Small intestine (tissue), 7 donors: ENCODE results near the gene C16orf46. TPM values are rescaled to one million over a fixed set of nuclear protein-coding genes. Genes with fewer than 3 reads are reported as not detected.

Experiments used
- DNase-seq, 2 donors: peaks; one replicate each; pipeline versions ENCODE4 v3.0.0 to v3.0.0-alpha.2; 2013
- FAIRE-seq: peaks from 2 replicates; lab custom pipeline; 2012; peaks lifted over from hg19 to GRCh38; lab: Jason Lieb, UNC
- H3K27ac ChIP-seq, 3 donors: one replicate each; pipeline ENCODE4 v1.5.1; 2013; ENCODE audit warnings: low read length in 2 of 3, mild to moderate bottlenecking in 2 of 3, control low read depth in 1 of 3, inconsistent platforms in 1 of 3, low read depth in 1 of 3, moderate library complexity in 1 of 3
- H3K27me3 ChIP-seq, 3 donors: one replicate each; pipeline ENCODE4 v1.6.1; 2013; ENCODE audit warnings: low read length in 3 of 3, inconsistent platforms in 1 of 3; ENCODE audit not compliant: control insufficient read depth in 3 of 3, insufficient read depth in 3 of 3
- H3K36me3 ChIP-seq, 3 donors: one replicate each; pipeline ENCODE4 v1.6.1; 2013; ENCODE audit warnings: low read length in 3 of 3, inconsistent platforms in 1 of 3, low read depth in 1 of 3, mild to moderate bottlenecking in 1 of 3, moderate library complexity in 1 of 3; ENCODE audit not compliant: control insufficient read depth in 3 of 3, insufficient read depth in 2 of 3
- H3K4me1 ChIP-seq, 3 donors: one replicate each; pipeline ENCODE4 v1.6.1; 2013; ENCODE audit warnings: low read length in 2 of 3, inconsistent platforms in 1 of 3, low read depth in 1 of 3, mild to moderate bottlenecking in 1 of 3, moderate library complexity in 1 of 3; ENCODE audit not compliant: control insufficient read depth in 3 of 3, insufficient read depth in 2 of 3
- H3K4me3 ChIP-seq, 3 donors: one replicate each; pipeline ENCODE4 v1.5.1; 2013; ENCODE audit warnings: low read length in 3 of 3, control low read depth in 1 of 3, inconsistent platforms in 1 of 3, low read depth in 1 of 3, mild to moderate bottlenecking in 1 of 3, moderate library complexity in 1 of 3
- H3K9me3 ChIP-seq, 2 donors: one replicate each; pipeline ENCODE4 v1.6.1; 2013; ENCODE audit warnings: low read depth in 1 of 2, low read length in 1 of 2; ENCODE audit not compliant: control insufficient read depth in 2 of 2, insufficient read depth in 1 of 2
- whole genome bisulfite sequencing, 3 donors: extraction: QIAGEN DNeasy Blood & Tissue Kit; methylation state at CpG; one replicate each; pipeline ENCODE4 v1.1.7; 2013; 5-methylcytosine and 5-hydroxymethylcytosine counted together
- polyA plus RNA-seq, 4 donors: library from polyadenylated mRNA; stranded (reverse) in 3 of 4; unstranded in 1 of 4; fragments of 200-250 nt in 3 of 4; fragments of 120-200 nt in 1 of 4; gene quantifications; one replicate each; pipeline versions ENCODE4 v1.2.1 to v1.2.3, GENCODE V29; 2013
- donor health status: healthy with polysubstance abuse.
- donor health status: control.
- donor health status: control.
- donor health status: Bipolar disorder and iron deficiency.
- donor health status: healthy.

C16orf46 gene
- polyA plus RNA-seq, 4 donors: 0.54 to 0.74 TPM; not detected in 2

GRCh38 chr16:81094771-81095251, 17.8 kb upstream of the C16orf46 start:
- H3K4me1 ChIP-seq: peaks cover 0 to 7% (median 0%) of the 10 kb centered on the region in 3 donors
- H3K27ac ChIP-seq: no peak overlapping the region
- H3K36me3 ChIP-seq: peaks cover 0 to 6% (median 0%) of the 10 kb centered on the region in 3 donors
- H3K9me3 ChIP-seq: peaks cover 0 to 2% of the 10 kb centered on the region in 2 donors
- no peak for FAIRE-seq
- no peak overlapping the region for H3K4me3 ChIP-seq
- WGBS, 3 donors: 73 to 82% (median 82%) methylated on average over 21 of the region's 21 CpGs
- peak in 1 of 2 donors; percentile 8 for DNase-seq
- H3K27me3 ChIP-seq: no peaks in the 10 kb centered on the region

GRCh38 chr16:81088836-81089235, 11.8 kb upstream of the C16orf46 start:
- Histone ChIP-seq H3K27ac (no peak overlapping the region), H3K36me3 (peaks cover 0 to 13% (median 3%) of the 10 kb centered on the region in 3 donors), H3K27me3 (no peaks in the 10 kb centered on the region), H3K4me3 (no peak overlapping the region), H3K4me1 (no peaks in the 10 kb centered on the region), H3K9me3 (no peaks in the 10 kb centered on the region)
- no peak for FAIRE-seq
- no peak for DNase-seq
- 94 to 98% (median 98%) methylated on average over 5 of the region's 5 CpGs for WGBS, 3 donors

- FAIRE-seq: no peak
These were observed 4.0 kb upstream of the C16orf46 start for GRCh38 chr16:81081014-81081413.

GRCh38 chr16:81080233-81080632, 3.2 kb upstream of the C16orf46 start:
- Histone ChIP-seq H3K36me3 (peaks cover 0 to 4% (median 0%) of the 10 kb centered on the region in 3 donors), H3K27me3 (no peaks in the 10 kb centered on the region), H3K4me3 (no peak overlapping the region), H3K27ac (no peak overlapping the region), H3K4me1 (peaks cover 0 to 3% (median 0%) of the 10 kb centered on the region in 3 donors), H3K9me3 (no peaks in the 10 kb centered on the region)
- DNase-seq: no peak
- no peak for FAIRE-seq
- 85 to 100% (median 88%) methylated on average over 1 of the region's 1 CpG for WGBS, 3 donors

More at GRCh38 chr16:81081014-81081413, 4.0 kb upstream of the C16orf46 start:
- Histone ChIP-seq H3K9me3 (no peaks in the 10 kb centered on the region), H3K36me3 (peaks cover 0 to 4% (median 0%) of the 10 kb centered on the region in 3 donors), H3K27me3 (no peaks in the 10 kb centered on the region), H3K4me1 (peaks cover 0 to 3% (median 0%) of the 10 kb centered on the region in 3 donors), H3K4me3 (no peak overlapping the region), H3K27ac (no peak overlapping the region)
- WGBS, 3 donors: 91 to 98% (median 95%) methylated on average over 4 of the region's 4 CpGs
- DNase-seq: no peak

- Histone ChIP-seq H3K9me3 (no peaks in the 10 kb centered on the region), H3K27ac (peak overlapping the region; percentile 87 to 97 (median 97)), H3K4me1 (peaks cover 0 to 3% (median 0%) of the 10 kb centered on the region in 3 donors), H3K36me3 (no peaks in the 10 kb centered on the region), H3K4me3 (peak overlapping the region; percentile 65 to 77 (median 70)), H3K27me3 (no peaks in the 10 kb centered on the region)
- DNase-seq (peak in 1 of 2 donors; percentile 88), FAIRE-seq (no peak)
- WGBS, 3 donors: 0 to 1% (median 0%) methylated on average over 27 of the region's 27 CpGs
These were observed 417 bp downstream of the C16orf46 start for GRCh38 chr16:81076566-81077075.

- FAIRE-seq: no peak
- no peaks in the 10 kb centered on the region for H3K27me3 ChIP-seq
- DNase-seq: no peak
- peaks cover 0 to 3% (median 0%) of the 10 kb centered on the region in 3 donors for H3K4me1 ChIP-seq
- H3K9me3 ChIP-seq: no peaks in the 10 kb centered on the region
- H3K4me3 ChIP-seq: no peak overlapping the region
- no peaks in the 10 kb centered on the region for H3K36me3 ChIP-seq
- 65 to 73% (median 66%) methylated on average over 5 of the region's 5 CpGs for WGBS, 3 donors
- H3K27ac ChIP-seq: no peak overlapping the region
These were observed 3.3 kb downstream of the C16orf46 start for GRCh38 chr16:81073560-81074330.

GRCh38 chr16:81071805-81072204, 5.2 kb downstream of the C16orf46 start:
- H3K9me3 ChIP-seq: no peaks in the 10 kb centered on the region
- DNase-seq (no peak), FAIRE-seq (no peak)
- H3K27me3 ChIP-seq: no peaks in the 10 kb centered on the region
- no peak overlapping the region for H3K27ac ChIP-seq
- WGBS, 3 donors: 73 to 79% (median 73%) methylated on average over 4 of the region's 4 CpGs
- H3K4me3 ChIP-seq: no peak overlapping the region
- H3K36me3 ChIP-seq: no peaks in the 10 kb centered on the region
- no peaks in the 10 kb centered on the region for H3K4me1 ChIP-seq

GRCh38 chr16:81070979-81071378, 6.1 kb downstream of the C16orf46 start:
- no peaks in the 10 kb centered on the region for H3K27me3 ChIP-seq
- no peaks in the 10 kb centered on the region for H3K4me1 ChIP-seq
- no peaks in the 10 kb centered on the region for H3K9me3 ChIP-seq
- 72 to 77% (median 74%) methylated on average over 8 of the region's 8 CpGs for WGBS, 3 donors
- DNase-seq (no peak), FAIRE-seq (no peak)
- no peaks in the 10 kb centered on the region for H3K36me3 ChIP-seq
- no peak overlapping the region for H3K4me3 ChIP-seq
- H3K27ac ChIP-seq: no peak overlapping the region
